Stimulated activated CD4-positive, alpha-beta T cell treated with anti-CD3 and anti-CD28 coated beads, Interleukin-4, amount 100 ng/mL, for 4 hours (primary cell): ENCODE results near the gene ZMIZ1.

Experiments used
- DNase-seq, 2 experiments: peaks; one replicate each; pipeline ENCODE4 v3.0.0-alpha.2; 2020

Gene ZMIZ1

DNA sequence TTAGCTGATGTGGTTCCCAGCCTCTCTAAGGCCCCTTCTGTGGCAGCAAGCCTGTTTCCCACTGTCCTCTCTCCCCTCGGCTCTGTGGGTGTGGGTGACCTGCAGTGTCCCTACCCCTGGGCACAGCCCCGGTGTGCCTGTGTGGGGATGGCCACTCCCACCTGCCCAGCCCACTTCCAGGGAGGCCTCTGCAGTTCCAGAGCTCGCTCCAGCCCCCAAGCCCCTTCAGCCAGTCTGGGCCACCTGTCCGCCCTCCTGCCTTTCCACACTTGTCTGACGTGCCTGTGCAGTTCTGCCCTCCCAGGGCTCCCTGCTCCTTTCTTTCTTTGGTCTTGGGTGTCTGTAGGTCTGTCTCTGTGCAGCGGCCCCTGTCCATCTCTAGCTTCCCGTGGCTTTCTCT is 151.5 kb downstream of the ZMIZ1 start:
- no peak for DNase-seq

DNA sequence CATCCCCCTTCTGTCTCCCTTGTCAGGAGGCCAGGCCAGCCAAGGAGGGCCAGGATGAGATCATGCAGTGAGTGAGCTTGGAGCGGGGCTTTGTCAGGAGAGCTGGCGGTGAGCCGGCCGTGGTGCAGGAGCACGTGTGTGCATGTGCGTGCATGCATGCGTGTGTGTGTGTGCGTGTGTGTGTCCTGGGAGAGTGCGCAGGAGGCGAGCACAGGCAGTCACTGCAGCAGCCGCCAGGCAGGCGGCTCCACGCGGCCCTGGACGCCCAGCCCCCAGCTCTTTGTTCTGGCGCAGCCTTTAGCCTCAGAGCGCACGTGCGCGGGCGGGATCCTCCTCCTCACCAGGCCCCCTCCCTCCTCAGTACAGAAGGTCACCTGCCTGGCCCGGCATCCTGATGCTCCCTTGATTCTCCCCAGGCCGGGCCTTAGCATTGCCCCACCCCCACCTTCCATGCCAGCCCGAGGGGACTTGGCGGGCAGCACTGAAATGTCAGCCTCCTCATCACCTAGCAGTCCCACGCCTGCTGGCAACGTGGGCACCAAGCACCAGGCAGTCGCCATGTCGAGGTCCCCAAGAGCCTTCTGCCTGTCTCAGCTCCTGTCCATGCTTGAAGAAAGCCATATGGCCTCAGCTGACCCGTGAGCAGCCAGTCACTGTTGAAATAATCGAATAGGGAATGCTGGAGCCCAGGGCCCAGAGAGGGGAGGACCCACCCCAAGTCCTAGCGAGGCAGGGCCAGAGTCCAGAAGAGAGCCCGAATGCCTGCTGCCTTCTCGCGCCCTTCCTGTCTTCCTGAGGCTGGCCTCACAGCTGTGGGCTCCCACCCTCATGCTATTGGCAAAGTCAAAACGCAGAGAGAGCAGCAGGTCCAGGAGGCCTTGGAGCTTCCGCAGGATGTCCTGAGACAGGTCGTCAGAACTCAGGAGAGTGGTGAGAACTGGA is 152.6 kb downstream of the ZMIZ1 start:
- no peak for DNase-seq

DNA sequence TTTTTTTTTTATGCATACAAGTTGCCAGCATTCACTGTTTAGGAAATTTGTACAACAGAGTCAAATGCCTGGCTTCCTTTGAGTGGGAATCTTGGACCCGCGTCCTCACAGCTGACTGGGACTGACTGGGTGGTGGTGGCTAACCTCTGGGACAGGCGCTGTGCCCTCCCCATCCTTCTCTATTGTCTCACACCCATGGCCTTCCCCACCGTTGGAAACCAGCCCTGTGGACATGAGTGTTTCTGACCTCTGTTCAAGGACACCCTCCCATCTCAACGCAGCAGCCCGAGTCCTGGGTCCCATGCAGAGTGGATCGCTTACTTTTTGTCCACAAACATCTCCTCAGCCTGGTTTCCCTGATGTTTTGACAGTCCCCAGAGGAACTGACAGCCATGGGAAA is 153.4 kb downstream of the ZMIZ1 start:
- no peak for DNase-seq

DNA sequence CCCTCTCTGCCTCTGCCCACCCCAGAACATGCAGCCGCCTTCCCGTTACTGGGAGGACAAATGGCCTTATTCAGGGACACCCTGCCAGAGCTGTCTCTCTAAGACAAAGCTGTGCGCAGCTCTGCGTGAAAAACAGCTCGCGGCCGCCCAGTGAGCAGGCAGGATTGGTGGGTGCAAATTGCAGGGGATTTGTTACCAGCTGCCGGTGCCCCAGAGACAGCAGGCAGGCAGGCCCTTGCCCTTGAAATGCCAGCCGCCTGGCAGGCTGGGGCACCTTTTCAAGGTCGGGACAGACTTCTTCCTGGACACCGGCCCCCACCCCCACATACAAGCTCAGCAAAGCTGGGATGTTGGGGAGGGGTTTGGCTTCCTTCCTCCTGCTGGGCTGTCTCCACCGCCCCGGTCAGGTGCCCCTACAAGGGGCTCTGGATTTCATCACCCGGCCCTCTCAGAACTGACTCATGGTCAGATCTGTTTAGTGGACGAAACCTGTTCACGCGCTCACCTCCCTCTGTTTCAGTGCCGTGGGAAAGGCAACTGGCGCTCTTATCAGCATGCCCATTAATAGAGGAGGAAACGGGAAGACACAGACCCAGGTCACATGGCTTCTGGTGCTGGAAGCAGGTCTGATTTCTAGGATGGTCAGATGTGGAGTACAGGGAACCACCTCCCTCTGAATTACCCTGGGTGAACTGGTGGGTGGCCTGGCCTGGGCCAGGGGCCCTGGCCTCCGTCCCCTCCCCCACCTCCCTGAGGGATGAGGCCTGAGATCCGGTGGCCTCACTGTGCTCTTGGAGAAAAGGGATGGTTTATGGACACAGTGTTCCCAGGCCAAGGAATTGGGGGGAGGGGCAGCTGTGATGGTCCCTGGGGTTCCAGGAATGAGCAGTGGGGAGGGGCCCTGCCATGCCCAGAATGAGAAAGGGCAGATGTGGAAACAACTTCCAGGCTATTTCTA is 154.6 kb downstream of the ZMIZ1 start:
- no peak for DNase-seq

DNA sequence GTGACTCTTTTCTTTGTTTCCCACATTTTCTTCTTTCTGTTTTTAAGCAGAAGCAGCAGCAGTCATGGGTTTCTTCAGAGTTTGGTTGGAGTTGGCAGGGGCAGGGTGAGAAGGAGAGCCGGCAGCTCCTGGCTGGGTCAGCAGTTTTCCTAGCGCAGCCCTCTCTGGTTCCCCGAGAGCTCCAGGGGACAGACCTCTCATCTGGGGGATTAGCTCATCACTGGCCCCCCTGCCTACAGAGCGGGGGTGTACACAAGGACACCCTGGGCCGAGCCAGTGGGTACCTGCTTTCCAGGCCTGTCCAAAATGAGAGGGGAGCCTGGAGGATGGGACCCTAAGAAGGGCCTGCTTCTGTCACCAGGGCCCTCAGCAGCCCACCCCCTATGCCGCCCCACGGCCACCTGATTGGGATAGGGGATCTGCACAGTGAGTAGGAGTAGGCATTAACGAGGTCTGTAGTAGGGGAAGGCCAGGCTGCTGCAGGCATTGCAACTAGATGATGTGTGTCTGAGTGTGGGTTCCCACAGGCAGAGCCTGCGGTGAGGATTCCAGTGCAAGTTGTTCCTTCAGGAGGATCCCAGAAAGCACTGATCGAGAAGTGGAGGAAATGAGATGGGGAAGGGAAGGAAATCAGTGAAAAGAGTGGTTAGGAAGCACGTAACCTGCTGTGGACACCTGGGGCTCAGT is 155.6 kb downstream of the ZMIZ1 start:
- no peak for DNase-seq

DNA sequence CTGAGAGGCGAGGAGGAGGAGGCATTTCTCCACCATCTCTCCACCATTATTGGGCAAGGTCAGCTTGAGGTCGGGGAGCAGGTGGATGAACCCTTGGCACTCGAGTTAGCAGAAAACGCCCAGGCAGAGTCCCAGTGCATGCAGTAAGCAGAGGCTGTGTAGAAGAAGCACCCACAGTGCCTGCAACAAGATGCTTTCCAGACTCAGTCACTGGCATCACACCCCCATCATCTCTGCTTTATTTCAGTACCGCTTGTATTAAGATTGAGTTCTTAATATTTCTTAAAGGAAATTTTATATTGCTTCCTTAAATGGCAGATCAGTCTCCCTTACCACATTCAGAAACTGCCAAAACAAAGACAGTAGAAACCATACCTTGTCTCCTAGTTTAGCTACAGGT is 156.2 kb downstream of the ZMIZ1 start:
- no peak for DNase-seq

DNA sequence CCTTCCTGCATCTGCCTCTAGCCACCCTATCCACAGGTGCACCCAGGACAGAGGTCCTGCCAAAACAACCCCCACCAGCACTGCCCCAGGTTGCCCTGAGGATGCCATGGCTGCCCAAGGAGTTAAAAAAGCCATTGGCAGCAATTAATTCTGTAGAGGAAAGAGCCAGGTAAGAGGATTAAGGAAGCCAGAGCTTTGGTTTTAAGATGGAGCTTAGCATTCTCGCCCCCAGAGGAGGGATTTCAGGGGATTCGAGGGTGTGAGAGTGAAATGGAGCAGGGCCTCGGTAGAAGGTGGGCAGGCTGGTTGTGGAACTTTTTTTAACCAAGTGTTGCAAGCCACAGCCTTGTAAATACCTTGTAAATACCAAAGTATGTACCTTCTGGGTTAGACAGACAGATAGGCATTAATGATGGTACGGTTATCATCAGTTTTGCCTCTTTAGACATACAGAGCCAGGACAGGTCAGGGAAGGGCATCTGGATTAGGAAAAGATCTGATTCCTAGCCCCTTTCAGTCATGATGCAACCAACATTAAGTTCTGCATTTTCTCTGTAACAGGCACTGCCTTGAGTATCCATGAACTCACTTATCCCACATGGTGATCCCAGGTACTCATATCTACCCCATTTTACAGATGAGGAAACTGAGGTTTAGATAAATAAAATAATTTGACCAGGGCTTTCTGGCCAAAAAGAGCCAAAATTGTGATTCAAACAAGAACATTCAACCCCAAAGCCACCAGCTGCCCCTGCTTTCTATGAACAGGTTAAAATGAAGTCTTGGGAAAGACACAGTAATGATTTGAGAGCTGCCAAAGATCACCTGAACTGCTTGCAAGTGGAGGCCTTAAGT is 157.9 kb downstream of the ZMIZ1 start:
- DNase-seq, result no peak

DNA sequence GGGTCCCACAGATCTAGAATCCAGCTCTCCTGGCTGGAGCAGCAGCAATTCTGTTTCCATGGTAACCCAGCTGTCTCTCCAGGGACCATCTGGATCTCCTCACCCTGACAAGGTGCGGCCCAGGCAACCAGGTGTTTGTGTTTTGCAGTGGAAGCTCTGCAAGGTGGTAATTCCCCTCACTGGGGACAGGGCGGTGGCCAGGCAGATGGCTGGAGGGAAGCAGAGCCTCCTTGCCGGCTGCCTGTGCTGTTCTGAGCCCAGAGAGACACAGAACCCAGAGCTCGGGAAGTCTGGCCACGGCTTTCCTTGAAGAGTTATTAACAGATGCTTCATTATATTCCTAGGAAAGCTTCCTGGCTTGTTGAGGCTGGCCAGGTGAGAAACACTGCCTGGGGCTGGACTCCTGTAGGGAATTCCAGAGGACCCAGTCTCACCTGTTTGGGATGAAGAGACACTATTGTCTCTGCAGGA is 160.3 kb downstream of the ZMIZ1 start:
- DNase-seq, result no peak

DNA sequence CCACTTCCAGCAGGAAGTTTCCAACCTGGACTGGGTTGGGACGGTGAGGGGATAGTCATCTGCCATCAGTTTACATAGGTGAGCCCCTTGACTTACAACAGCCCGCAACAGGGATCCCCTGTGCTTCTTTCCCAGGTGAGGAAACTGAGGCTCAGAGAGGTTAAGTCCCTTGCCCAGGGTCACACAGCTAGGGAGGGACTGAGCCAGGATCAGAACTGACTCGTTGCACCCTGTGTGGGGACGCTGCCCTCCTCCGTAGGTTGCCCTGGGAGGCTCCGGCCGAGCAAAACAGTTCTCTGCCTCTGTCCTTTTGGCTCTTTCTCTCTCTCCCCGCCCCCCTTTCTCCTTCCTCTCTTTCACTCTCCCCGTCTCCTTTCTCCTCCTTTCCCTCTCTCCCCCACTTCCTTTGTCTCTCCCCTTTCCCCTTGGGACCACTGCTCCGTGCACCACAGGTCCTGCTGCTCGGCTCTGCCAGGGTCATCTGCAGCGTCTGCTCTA is 161.1 kb downstream of the ZMIZ1 start:
- no peak for DNase-seq

DNA sequence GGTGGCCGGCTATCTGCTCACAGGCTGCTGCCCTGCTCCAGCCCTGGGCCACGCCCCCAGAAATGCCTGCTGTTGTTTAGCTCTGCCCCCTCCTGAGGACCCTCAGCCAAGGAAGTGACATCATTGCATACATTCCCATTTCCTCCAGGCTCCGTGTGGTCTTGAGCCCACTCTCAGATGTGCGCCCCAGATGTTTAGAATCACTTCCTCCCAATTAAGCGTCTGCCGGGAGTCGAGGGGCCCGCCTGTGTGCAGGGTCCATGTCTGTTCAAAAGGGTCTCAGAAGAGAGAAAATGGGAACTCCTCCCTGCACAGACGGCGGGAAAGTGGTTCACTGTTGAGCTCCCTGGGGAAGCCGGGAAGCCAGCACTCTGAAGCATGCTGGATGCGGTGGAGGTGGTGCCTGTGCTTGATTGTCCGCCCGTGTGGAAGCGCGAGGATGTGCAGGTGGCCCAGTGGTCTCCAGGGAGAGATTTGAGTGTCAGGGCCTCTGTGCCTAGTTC is 161.6 kb downstream of the ZMIZ1 start:
- DNase-seq, result no peak

DNA sequence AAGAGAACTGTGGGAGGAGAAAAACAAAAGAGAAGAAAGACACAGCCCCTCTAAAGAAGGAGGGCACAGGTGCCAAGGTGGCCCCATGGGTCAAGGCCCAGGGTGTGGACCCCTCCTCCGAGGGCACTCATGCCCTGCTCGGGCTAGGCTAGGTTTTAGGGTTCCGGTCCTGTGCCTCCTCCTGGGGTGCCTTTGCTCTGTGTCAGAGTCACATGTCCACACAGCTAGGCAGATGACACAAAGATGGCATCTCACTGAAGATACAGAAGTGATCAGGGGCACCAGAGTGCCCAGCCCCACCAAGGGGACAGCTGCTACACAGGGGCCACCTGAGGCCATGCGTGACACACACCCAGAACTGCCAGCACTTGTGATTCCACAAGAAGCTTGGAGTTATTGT is 162.1 kb downstream of the ZMIZ1 start:
- DNase-seq, result no peak

DNA sequence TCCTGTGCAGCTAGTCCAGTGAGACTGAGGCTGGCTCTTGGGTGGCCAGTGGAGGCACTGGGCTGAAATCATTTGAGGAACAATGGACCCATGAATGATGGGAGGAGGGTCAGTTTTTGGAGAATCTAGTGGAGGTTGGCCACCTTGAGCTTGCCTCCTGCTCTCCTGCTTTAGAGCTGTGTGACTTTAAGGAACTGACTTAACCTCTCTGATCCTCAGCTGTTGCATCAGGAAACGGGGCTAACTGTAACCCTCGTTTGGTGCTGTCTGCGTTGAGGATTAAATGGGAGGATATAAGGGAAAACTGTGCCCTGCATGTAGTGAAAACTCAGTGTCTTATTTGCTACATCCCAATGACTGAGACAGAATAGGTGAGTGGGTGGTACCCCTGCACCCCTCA is 163.1 kb downstream of the ZMIZ1 start:
- DNase-seq, result no peak

DNA sequence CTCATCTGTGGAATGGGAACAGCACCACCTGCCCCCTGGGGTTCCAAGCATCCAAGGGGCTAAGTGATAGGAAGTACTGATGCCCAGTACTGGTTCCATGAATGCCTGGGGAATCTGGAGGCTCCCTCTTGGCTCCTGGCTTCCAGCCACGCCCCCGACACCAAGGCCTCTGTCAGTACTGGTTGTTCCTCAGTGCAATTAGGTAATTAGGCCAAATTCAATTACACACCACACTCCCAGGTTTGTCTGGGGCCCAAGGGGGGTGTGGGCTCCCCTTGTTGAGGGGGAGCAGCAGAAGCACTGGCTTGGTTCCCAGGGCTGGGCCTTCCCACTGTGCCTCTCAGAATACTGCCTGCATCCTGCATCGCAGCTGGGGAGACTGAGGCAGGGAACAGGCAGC is 164.1 kb downstream of the ZMIZ1 start:
- no peak for DNase-seq

DNA sequence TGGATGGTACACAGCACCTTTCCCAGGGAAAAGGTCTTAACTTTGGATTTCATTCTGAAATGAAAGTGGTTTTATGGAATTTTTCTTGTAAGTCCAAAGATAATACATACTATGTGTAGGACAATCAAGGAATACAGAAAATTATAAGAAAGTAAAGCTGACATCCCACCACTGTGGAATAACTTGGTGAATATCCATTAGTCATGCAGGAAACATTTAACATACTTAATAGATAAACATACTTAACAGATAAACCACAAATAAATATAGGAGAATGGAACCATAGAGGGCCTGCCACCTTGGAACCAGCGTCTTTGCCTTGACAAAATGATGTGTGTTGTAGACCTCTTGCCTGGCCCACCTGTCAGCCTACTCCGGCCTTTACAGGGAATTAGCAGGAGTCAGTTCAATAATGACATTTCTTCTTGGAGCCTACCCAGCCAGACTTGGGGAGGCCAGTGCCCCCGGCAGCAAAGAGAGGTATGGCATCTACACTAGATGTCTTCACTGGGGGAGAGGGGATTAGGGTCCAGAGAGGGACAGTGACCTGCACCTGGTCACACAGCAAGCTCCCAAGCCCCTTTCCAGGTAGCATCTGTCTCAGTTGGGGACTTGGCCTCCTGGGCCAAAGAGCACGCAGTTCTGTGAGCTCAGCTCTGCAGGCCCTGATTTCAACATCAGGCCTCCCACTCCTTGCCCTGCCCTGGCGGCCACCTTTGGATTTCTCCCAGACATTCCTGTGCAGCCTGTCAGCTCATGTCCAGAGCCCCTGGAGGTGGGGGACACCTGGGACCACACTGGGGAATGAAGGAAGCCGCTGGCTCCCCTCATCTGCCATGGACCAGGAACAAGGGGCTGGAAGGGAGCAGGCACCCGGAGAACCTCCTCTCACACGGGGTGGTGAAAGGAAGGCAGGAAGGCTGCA is 165.9 kb downstream of the ZMIZ1 start:
- DNase-seq, result no peak

DNA sequence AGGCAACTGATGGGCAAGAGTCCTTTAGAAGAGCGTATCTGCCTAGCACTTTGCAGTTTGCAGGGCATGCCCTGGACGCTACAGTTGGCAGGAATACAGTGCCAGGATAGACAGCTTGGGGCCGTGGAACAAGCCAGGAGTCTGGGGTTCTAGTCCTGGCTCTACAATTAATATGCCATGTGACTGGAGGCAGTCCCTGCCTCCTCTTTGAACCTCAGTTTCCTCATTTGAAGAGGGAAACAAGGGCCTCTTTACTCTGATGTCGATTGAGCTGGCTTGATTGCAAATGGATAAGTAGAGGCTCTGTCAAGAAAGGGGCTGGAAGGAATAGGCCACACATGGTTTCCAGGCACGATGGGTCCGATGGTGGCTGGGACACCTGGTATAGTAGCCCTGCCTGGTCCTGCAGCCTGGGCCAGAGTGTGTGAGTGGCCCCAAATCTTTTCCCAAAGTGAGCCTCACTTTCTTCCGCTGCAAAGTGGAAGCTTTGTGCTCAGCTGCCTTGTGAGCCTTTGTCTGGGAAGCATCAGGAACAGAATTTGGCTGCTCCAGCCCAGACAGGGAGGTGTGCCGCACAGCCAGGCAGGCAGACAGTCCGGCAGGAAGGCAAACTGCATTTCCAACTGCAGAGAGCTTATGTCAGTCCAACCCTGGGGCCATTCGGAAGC is 167.1 kb downstream of the ZMIZ1 start:
- no peak for DNase-seq

DNA sequence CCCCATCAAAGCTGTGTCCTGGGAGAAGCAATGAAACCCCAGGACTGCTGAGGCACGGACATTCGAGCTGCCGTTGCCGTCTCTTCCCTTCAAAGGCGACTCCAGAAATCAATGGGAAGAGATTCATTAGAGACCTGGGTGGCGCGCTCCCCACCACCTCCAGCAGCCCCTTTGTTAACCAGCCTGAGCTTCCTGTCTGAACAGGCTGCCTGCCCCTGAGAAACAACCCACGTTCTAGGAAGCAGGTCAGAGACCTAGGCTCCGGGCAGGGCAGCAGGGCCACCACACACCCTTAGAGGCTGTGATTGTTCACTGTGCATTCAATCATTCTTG is 167.6 kb downstream of the ZMIZ1 start:
- no peak for DNase-seq

DNA sequence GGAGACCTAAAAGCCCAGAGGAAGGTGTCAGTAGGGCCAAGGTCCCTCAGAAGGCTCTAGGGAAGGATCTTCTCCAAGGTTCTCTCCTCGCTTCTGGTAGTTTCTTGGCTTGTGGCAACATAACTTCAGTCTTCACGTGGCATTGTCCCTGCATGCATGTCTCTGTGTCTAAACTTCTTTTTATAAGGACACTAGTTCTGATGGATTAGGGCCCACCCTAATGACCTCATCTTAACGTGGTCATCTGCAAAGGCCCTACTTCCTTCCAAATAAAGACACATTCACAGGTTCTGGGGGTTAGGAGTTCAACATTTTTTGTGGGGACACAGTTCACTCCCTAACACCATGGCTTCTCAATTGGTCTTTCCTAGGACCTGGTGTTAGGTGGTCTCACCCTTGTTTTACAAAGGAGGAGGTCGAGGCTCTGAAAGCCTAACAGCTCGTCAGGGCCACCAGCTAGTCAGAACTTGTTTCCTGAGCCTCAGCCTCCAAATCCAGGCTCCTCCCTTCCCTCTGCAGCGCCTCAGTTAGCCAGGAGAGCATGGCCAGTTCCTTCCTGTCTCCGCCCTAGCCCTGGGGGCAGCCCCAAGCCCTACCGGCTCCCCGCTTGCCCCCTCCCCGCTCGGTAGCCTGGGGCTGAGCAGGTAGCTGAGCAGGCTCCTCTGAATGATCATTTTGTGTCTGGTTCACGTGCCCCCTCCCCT is 168.8 kb downstream of the ZMIZ1 start:
- no peak for DNase-seq

DNA sequence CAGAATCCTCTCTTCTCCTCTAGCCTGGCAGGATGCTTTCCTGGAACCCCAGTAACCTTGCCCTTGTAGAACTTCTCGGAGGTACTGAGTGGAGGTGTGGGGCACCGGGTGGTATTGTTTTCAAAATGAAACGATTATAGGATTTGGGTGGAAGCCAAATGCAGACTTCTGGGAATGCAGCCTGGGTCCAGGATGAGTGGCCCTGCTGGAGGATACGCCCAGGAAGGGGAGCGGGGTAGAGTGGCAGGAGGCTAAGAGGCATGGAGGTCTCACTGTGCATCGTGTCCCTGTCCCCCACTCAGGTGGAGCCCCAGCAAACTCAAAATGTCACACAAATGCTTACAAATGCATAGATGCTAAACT is 169.4 kb downstream of the ZMIZ1 start:
- DNase-seq, result no peak

DNA sequence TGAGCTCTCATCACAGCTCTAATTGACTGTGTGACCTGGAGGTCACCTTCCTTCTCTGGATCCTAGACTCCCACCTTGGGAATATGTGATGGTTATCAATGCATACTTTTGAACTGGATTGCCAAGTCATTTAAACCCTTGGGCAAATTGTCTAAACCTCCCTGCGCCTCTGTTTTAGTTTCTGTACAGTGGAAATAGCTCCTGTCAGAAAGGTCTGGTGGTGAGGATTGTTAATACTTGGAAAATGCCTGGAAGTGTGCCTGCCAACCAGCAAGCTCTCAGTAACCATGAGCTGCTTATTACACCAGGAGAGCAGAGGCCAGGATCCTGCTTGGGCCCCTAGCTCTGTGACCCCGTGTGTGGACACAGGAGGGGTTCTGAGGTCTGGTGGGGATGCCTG is 169.8 kb downstream of the ZMIZ1 start:
- no peak for DNase-seq
